Measurements from ENCODE around the gene PLXND1.

- TF ChIP-seq CTCF (IDR thresholded peaks at IDR 0.05) (no peak), POLR2A (IDR thresholded peaks at IDR 0.05) (no peak)
These were observed 36.6 kb downstream of the PLXND1 start for GRCh38 chr3:129569856-129570255.
